Fibroblast of pulmonary artery (primary cell): ENCODE measurements around the gene JMJD8.
A peak's percentile ranks its signal among the peaks of the same experiment; 100 is the strongest.

Experiments used
- DNase-seq: peaks from one replicate; pipeline ENCODE4 v3.0.0-alpha.2; 2010; ENCODE audit warnings: low read depth
- H3K4me3 ChIP-seq: replicated peaks from 2 replicates; pipeline ENCODE4 v1.5.1; 2011; ENCODE audit warnings: low read depth, mild to moderate bottlenecking, control low read depth, low read length, moderate library complexity
- CTCF ChIP-seq: IDR thresholded peaks from 2 replicates; pipeline ENCODE4 v1.5.1; 2011; ENCODE audit warnings: mild to moderate bottlenecking, control low read depth, low read length, inconsistent platforms; ENCODE audit errors: missing control alignments

JMJD8 gene

GRCh38 chr16:645852-646678 is 38.1 kb downstream of the JMJD8 start:
- no peak for DNase-seq
- no peak for TF ChIP-seq CTCF
- no peak overlapping the region for H3K4me3 ChIP-seq

DNA sequence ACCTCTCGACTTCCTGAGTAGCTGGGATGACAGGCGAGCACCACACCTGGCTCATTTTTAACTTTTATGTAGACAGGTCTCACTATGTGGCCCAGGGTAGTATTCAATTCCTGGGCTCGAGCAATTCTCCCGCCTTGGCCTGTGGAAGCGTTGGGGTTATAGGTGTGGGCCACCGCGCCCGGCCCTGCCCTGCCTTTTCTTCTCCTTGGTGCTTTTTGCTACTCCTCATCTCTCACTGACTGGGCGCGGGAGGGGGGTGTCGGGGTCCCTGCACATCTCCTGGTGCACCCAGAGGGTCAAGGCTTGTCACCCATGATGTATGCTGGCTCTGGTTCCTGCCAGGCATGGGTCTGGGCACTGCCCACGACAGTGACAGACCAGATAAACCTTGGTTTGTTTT is 39.6 kb downstream of the JMJD8 start:
- no peak overlapping the region for H3K4me3 ChIP-seq
- DNase-seq, result no peak
- TF ChIP-seq CTCF, result no peak

GRCh38 chr16:643050-643368 is 41.1 kb downstream of the JMJD8 start:
- no peak for DNase-seq
- peak overlapping the region; percentile 70 for H3K4me3 ChIP-seq
- TF ChIP-seq CTCF, result no peak

DNA sequence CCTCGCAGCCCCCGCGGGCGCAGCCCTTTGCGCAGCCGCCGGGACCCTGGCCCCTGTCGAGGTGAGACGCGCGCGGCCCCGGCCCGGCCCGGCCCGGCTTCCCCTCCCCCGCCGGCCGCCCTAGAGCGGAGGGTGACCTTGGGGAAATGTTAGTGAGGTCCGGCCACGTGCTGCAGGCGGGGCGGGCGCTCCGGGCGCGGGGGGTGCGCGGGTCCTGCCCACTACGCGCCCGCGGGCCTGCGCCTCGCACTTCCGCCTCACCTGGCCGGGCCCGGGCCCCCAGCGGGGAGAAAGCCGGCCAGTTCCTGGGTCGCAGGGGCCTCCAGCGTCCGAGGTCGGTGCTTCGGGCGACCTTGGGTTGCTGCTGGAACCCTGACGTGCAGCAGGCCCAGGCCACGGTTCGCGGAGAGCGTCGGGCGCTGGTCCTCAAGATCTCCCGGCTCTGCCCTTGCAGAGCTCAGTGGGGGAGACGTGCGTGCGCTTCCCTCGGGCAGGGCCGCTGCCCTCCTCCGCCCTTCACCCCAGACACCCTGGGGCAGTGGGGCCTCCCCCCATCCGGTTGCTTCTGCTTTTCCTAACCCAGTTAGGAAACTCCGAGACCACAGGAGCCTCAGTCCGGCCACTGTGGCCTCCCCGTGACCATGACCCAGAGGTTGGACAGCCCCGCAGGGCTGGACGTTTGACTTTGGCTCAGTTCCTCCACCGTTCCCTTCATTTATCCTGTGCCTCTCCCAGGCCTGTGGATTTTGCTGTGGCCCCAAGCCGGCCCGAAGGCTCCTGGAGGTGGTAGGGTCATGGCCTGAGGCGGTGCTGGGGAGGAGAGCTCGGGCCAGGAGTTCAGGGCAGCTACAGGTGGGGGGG is 41.7 kb downstream of the JMJD8 start:
- H3K4me3 ChIP-seq, result peak overlapping the region; percentile 70
- no peak for TF ChIP-seq CTCF
- no peak for DNase-seq

- DNase-seq, result peak; percentile 71
- H3K4me3 ChIP-seq, result peak within 1 kb of the TSS; percentile 70
- no peak for TF ChIP-seq CTCF
These were observed 42.6 kb downstream of the JMJD8 start, which contains the start of gene MCRIP2 for GRCh38 chr16:641326-642188. MCRIP2 (plus strand) TSS chr16:641828; CDS start chr16:641992, 164 bp downstream.

- no peak for TF ChIP-seq CTCF
- no peak for DNase-seq
- peak overlapping the region; percentile 70 for H3K4me3 ChIP-seq
These were observed 43.5 kb downstream of the JMJD8 start for GRCh38 chr16:640614-641013.
